ENCODE results near the gene SIPA1.

SIPA1 gene, protein sequence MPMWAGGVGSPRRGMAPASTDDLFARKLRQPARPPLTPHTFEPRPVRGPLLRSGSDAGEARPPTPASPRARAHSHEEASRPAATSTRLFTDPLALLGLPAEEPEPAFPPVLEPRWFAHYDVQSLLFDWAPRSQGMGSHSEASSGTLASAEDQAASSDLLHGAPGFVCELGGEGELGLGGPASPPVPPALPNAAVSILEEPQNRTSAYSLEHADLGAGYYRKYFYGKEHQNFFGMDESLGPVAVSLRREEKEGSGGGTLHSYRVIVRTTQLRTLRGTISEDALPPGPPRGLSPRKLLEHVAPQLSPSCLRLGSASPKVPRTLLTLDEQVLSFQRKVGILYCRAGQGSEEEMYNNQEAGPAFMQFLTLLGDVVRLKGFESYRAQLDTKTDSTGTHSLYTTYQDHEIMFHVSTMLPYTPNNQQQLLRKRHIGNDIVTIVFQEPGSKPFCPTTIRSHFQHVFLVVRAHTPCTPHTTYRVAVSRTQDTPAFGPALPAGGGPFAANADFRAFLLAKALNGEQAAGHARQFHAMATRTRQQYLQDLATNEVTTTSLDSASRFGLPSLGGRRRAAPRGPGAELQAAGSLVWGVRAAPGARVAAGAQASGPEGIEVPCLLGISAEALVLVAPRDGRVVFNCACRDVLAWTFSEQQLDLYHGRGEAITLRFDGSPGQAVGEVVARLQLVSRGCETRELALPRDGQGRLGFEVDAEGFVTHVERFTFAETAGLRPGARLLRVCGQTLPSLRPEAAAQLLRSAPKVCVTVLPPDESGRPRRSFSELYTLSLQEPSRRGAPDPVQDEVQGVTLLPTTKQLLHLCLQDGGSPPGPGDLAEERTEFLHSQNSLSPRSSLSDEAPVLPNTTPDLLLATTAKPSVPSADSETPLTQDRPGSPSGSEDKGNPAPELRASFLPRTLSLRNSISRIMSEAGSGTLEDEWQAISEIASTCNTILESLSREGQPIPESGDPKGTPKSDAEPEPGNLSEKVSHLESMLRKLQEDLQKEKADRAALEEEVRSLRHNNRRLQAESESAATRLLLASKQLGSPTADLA

DNA sequence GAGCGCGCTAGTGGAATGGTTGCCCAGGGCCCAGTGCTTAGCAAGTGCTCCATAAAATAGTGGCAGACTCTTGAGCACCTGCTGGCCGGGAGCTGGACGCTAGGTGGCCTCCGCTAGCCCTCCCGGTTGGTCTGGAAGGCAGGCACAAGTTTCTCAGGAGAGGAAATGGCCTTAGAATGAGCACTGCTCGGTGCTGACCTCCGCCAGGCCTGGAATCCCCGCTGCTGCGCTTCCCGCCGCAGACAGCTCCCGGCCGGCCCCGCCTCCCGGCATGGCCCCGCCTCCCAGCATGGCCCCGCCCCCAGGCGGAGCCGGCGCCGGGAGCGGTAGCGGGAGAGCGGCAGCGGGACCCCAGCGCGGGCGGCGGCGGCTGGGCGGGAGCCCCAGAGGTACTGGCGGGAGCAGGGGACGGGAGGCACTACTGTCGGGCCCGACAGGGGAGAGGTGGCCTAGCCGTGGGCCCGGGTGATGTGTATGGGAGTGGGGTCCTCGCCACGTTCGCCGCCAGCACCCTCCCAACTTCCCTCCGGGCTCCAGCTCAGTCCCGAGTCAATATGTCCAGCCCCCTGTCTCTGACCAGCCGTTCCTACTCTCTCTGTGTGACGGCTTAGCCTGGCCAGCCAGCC is at the start of gene SIPA1:
TSS of gene SIPA1 (plus strand) at position 308 of the 626 bp plus-strand sequence. CDS start 2,821 bp downstream, outside the sequence.
- TF ChIP-seq, protein P1, sequence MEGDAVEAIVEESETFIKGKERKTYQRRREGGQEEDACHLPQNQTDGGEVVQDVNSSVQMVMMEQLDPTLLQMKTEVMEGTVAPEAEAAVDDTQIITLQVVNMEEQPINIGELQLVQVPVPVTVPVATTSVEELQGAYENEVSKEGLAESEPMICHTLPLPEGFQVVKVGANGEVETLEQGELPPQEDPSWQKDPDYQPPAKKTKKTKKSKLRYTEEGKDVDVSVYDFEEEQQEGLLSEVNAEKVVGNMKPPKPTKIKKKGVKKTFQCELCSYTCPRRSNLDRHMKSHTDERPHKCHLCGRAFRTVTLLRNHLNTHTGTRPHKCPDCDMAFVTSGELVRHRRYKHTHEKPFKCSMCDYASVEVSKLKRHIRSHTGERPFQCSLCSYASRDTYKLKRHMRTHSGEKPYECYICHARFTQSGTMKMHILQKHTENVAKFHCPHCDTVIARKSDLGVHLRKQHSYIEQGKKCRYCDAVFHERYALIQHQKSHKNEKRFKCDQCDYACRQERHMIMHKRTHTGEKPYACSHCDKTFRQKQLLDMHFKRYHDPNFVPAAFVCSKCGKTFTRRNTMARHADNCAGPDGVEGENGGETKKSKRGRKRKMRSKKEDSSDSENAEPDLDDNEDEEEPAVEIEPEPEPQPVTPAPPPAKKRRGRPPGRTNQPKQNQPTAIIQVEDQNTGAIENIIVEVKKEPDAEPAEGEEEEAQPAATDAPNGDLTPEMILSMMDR (conservative IDR thresholded peaks at IDR 0.05; ENCODE audit: control insufficient read depth, insufficient read depth, low read depth, low read length), result peak; percentile 42
- DNase-seq (ENCODE audit: low read depth), result peak; percentile 90
- peak within 1 kb of the TSS; percentile 72 for H3K4me3 ChIP-seq (ENCODE audit: control insufficient read depth, low read depth, low read length)

GRCh38 chr11:65588199-65589054 is 49.5 kb upstream of the SIPA1 start:
- peak; percentile 48 for DNase-seq (ENCODE audit: low read depth)

DNA sequence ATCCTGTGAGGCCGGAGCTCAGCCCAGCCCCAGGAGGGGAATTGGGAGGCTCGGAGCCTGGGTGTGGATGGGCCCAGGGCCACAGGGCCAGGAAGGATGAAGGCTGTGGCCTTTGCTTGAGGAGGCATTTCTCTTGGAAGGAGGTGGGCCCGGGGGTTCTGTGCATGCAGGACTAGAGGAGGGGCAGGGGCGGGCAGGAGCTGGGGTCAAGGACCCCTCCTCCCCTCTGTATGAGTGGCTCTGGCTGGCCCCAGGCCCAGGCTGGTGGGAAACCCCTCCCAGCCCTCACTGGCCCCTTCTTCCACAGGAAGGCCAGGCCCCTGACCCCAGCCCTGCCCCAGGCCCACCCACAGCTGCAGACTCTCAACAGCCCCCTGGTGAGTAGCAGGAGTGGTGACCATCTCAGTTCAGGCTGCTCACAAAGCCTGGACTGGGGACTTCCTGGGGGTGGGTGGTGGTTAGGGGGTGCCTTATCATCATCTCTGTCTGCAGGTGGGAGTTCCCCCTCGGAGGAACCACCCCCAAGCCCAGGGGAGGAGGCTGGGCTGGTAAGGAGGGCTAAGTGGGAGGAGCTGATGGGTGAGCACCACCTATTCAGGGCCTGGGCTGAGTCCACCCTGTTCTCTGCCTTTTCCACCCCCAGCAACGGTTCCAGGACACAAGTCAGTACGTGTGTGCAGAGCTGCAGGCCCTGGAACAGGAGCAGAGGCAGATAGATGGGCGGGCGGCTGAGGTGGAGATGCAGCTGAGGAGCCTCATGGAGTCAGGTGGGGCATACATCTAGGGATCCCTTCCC is 48.3 kb upstream of the SIPA1 start:
- no peak for DNase-seq (ENCODE audit: low read depth)
- TF ChIP-seq, protein P1 (conservative IDR thresholded peaks at IDR 0.05; ENCODE audit: control insufficient read depth, insufficient read depth, low read depth, low read length), result no peak
- H3K4me3 ChIP-seq (ENCODE audit: control insufficient read depth, low read depth, low read length), result no peak overlapping the region

More at GRCh38 chr11:65588199-65589054, 49.5 kb upstream of the SIPA1 start:
- TF ChIP-seq, protein P1 (conservative IDR thresholded peaks at IDR 0.05; ENCODE audit: control insufficient read depth, insufficient read depth, low read depth, low read length), result peak; percentile 47
- H3K4me3 ChIP-seq (ENCODE audit: control insufficient read depth, low read depth, low read length), result no peak overlapping the region

DNA sequence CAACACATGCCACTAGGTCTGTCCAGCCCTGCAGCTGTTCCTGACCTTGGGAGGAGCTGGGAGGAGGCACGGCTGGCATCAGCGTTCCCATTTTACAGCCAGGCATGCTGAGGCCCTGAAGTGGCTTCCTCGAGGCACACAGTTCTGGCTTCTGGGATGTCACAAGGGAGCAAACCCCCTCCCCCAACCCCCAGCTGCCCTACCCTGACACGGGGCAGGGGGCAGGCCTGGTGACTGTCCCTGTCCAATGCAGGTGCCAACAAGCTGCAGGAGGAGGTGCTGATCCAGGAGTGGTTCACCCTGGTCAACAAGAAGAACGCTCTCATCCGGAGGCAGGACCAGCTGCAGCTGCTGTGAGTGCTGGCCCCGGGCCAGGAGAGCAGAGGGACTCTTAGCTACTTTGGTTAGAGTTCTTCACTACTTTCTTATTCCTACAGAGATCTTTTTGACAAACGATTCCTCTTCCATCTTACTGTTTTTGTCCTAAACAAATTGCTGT is 47.6 kb upstream of the SIPA1 start:
- no peak for DNase-seq (ENCODE audit: low read depth)
- no peak overlapping the region for H3K4me3 ChIP-seq (ENCODE audit: control insufficient read depth, low read depth, low read length)
- TF ChIP-seq, protein P1 (conservative IDR thresholded peaks at IDR 0.05; ENCODE audit: control insufficient read depth, insufficient read depth, low read depth, low read length), result no peak

DNA sequence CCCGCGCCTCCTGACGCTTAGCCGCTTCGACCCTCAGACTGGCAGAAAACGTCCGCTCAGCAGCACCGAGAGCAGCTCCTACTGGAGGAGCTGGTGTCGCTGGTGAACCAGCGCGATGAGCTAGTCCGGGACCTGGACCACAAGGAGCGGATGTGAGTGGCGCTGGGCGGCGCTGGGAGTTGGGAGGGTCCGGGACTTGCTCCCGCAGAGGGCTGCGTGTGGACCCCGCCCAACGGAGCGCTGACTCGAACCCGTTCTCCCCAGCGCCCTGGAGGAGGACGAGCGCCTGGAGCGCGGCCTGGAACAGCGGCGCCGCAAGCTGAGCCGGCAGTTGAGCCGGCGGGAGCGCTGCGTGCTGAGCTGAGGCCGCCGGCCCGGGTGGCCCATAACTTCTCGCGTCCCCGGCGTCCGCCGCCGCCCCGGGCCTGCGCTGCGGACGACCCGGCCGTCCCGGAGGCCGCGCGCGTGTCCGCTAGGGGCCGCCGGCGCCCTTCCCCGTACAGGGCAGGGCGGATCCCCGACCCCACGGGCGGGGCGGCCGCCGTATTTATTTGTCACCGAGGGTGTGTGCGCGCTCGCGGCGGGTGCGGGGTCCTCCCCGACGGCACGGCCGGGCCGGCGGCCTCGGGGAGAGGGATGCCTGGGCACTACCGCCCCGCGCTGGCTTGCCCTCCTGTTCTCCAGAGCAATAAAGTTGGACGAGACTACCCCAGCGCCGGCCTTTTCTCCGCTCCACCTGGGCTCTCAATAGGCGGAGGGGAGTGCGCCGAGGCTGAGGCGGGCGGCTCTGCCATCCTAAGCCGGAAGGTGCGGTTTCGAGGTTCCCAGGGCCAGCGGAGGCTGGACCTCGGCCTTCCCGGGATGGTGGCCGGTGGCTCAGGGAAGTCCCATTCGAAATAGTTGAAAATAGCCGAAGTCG is 45.7 kb upstream of the SIPA1 start:
- H3K4me3 ChIP-seq (ENCODE audit: control insufficient read depth, low read depth, low read length), result no peak overlapping the region
- DNase-seq (ENCODE audit: low read depth), result peak; percentile 69
- TF ChIP-seq, protein P1 (conservative IDR thresholded peaks at IDR 0.05; ENCODE audit: control insufficient read depth, insufficient read depth, low read depth, low read length), result no peak

Data from fibroblast of mammary gland (primary cell).